Raji (cell line): ENCODE data around the gene UBE2D2.

Source experiments
- POLR2A ChIP-seq: IDR thresholded peaks from 2 replicates; pipeline ENCODE4 v1.6.1; 2011; ENCODE audit warnings: low read depth, low read length, control low read depth; ENCODE audit not compliant: insufficient read depth

UBE2D2 gene

DNA sequence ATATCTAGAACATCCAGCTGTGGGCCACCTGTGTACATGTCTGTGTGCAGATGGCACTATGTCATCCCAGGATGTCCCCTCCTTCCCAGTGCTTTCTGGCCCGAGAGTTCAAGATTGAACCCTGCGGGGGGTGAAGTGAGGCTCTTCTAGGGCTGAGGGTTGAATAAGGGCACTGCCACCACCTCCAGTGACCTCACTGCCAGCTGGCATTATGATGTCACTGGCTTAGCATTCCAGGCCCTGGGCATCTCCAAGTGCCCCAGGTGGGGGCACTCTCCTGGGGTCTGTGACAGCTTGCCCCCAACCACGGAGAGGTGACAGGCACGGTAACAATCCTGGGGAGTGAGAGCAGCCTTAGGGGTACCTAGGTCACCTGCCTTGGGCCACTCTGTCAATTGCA lies 114.1 kb downstream of the UBE2D2 start:
- TF ChIP-seq POLR2A: no peak

DNA sequence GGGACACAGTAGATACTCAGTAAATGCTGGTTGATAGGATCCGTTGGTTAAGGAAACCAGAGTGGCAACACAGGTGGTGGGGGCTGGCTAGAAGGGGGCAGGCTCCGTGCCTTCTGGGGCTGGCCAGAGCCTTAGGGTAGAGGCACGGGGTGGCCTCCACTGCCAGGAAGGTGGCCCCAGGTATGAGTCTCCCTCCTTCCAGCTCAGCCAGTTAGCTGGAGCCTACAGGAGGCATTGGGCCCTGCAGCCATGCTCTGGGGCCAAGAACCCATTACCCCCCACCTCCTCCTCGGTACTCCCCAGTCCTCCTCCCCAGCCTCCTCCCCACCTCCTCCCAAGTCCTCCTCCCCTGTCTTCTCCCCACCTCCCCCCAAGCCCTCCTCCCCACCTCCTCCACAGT lies 114.7 kb downstream of the UBE2D2 start:
- TF ChIP-seq POLR2A: no peak

DNA sequence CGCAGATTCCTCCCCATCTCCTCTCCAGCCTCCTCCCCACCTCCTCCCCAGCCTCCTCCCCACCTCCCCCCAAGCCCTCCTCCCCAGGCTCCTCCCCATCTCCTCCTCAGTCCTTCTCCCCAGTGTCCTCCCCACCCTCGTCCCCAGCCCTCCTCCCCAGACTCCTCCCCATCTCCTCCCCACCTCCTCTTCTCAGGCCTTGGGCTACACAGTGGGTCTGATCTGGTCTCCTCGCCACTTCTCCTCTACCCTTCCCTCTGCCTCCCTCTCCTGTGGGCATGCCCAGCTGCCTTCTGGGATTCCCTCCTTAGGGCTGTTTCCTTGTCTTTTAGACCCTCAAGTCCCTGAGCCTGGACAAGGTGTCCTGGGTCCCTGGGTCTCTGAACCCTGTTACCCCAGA lies 115.3 kb downstream of the UBE2D2 start:
- TF ChIP-seq POLR2A: no peak

DNA sequence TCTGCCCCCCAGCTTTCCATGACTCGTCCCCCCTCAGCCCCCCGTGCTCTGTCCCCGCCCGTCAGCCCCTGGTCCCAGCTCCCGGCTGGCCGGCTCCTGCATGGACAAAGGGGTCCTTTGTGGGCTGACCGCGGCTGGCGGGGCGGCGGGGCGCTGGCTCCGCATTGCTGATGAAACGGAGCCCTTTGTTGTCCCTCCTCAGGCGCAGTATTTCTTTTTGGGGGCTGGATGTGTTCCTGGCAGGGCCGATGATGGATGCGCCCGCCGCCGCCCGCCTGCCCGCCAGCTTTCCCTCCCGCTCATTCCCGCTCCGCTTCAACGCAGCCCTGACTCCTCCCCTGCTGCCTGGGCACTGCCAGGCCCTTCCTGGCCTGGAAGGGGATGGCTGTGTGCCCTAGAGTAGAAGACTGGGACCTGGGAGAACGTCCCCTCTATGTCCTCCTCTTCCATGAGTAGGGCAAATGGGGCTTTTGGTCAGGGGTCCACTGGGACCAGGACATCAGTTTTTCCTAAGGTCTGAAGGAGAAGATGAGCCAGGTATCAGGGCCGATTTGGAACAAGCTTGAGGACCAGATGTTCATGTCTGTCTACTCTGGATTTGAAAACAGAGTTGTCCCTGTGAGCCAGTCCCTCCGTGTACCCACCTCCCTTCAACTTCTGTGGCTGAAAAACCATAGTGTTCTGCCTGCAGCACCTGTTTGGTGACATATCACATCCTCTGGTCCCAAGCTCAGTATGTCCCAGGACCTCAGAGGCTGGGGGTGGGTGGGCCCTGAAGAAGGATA lies 116.0 kb downstream of the UBE2D2 start:
- TF ChIP-seq POLR2A: no peak
